WTC11 (cell line): ENCODE measurements around the gene AKT1S1. TPM values are rescaled to one million over a fixed set of nuclear protein-coding genes. Genes with fewer than 3 reads are reported as not detected.

Experiments
- ATAC-seq: fragments of 200-7000 bp; cut with Tn5 transposase; 2 replicates; pipeline ENCODE4 v1.10.0; 2021; ENCODE audit warnings: mild to moderate bottlenecking, moderate library complexity
- CTCF ChIA-PET: fragments of 300-600 bp; sonication (Branson Sonifier 250); formaldehyde crosslinking; loops from one replicate; lab custom pipeline; 2021; ENCODE audit warnings: antibody characterized with exemption; lab: Charles Lee
- POLR2A ChIA-PET: fragments of 350-600 bp; sonication (Branson Sonifier 250); formaldehyde crosslinking; loops from one replicate; lab custom pipeline; 2021; ENCODE audit warnings: antibody characterized with exemption; lab: Charles Lee
- DNase-seq: peaks from one replicate; pipeline ENCODE4 v3.0.0; 2021; ENCODE audit warnings: low spot score
- H3K27ac Mint-ChIP-seq: 2 replicates; pipeline ENCODE4 v1.8.0; 2021; ENCODE audit warnings: mixed read lengths
- H3K27me3 Mint-ChIP-seq: 2 replicates; pipeline ENCODE4 v1.8.0; 2021; ENCODE audit warnings: low read depth, mild to moderate bottlenecking, moderate library complexity, mixed read lengths
- H3K36me3 Mint-ChIP-seq: 2 replicates; pipeline ENCODE4 v1.8.0; 2021; ENCODE audit warnings: mixed read lengths
- H3K4me1 Mint-ChIP-seq: 2 replicates; pipeline ENCODE4 v1.8.0; 2022; ENCODE audit warnings: mixed read lengths
- H3K4me3 Mint-ChIP-seq: 2 replicates; pipeline ENCODE4 v1.8.0; 2021; ENCODE audit warnings: mild to moderate bottlenecking, moderate library complexity, mixed read lengths
- H3K9me3 Mint-ChIP-seq: 2 replicates; pipeline ENCODE4 v1.8.0; 2021; ENCODE audit warnings: mixed read lengths
- ATF1 ChIP-seq: sonication (generic); formaldehyde crosslinking; IDR thresholded peaks from 2 replicates; pipeline ENCODE4 v1.8.1; 2023; ENCODE audit warnings: mild to moderate bottlenecking, moderate library complexity, missing genetic modification reagents
- CBFB ChIP-seq: sonication (generic); formaldehyde crosslinking; IDR thresholded peaks from 2 replicates; pipeline ENCODE4 v1.8.1; 2022; ENCODE audit warnings: mild to moderate bottlenecking, low read depth, missing genetic modification reagents
- CREB1 ChIP-seq: sonication (generic); formaldehyde crosslinking; IDR thresholded peaks from 2 replicates; pipeline ENCODE4 v1.8.0; 2023; ENCODE audit warnings: mild to moderate bottlenecking, missing genetic modification reagents
- E2F1 ChIP-seq: sonication (generic); formaldehyde crosslinking; IDR thresholded peaks from 2 replicates; pipeline ENCODE4 v1.8.0; 2022; ENCODE audit warnings: mild to moderate bottlenecking, missing genetic modification reagents
- E2F5 ChIP-seq: sonication (generic); formaldehyde crosslinking; IDR thresholded peaks from 2 replicates; pipeline ENCODE4 v1.8.1; 2022; ENCODE audit warnings: mild to moderate bottlenecking, moderate library complexity, missing genetic modification reagents
- ERG ChIP-seq: fragments of 250-450 bp; sonication (Bioruptor Pico); IDR thresholded peaks from 2 replicates; pipeline ENCODE4 v1.8.0; 2021; ENCODE audit warnings: mild to moderate bottlenecking
- FOXJ3 ChIP-seq: sonication (generic); formaldehyde crosslinking; IDR thresholded peaks from 2 replicates; pipeline ENCODE4 v1.9.0; 2021; ENCODE audit warnings: missing genetic modification reagents, mild to moderate bottlenecking, borderline replicate concordance
- FOXP4 ChIP-seq: sonication (generic); formaldehyde crosslinking; IDR thresholded peaks from 2 replicates; pipeline ENCODE4 v1.8.0; 2022; ENCODE audit warnings: mild to moderate bottlenecking, missing genetic modification reagents
- GTF2I ChIP-seq: fragments of 250-450 bp; sonication (Bioruptor Pico); conservative IDR thresholded peaks from 2 replicates; pipeline ENCODE4 v1.4.0; 2021; ENCODE audit warnings: mild to moderate bottlenecking
- MAX ChIP-seq: sonication (generic); formaldehyde crosslinking; IDR thresholded peaks from 2 replicates; pipeline ENCODE4 v1.8.0; 2022; ENCODE audit warnings: mild to moderate bottlenecking, missing genetic modification reagents
- MYBL2 ChIP-seq: sonication (generic); formaldehyde crosslinking; IDR thresholded peaks from 2 replicates; pipeline ENCODE4 v1.8.1; 2023; ENCODE audit warnings: mild to moderate bottlenecking, moderate library complexity, missing genetic modification reagents
- NFATC4 ChIP-seq: fragments of 250-450 bp; sonication (Bioruptor Pico); IDR thresholded peaks from 2 replicates; pipeline ENCODE4 v1.9.0; 2021; ENCODE audit warnings: mild to moderate bottlenecking
- PRRX2 ChIP-seq: fragments of 250-450 bp; sonication (Bioruptor Pico); IDR thresholded peaks from 2 replicates; pipeline ENCODE4 v1.8.0; 2021; ENCODE audit warnings: mild to moderate bottlenecking
- SMAD3 ChIP-seq: sonication (generic); formaldehyde crosslinking; IDR thresholded peaks from 2 replicates; pipeline ENCODE4 v1.8.0; 2022; ENCODE audit warnings: missing genetic modification reagents, mild to moderate bottlenecking, borderline replicate concordance
- SOX15 ChIP-seq: fragments of 250-450 bp; sonication (Bioruptor Pico); IDR thresholded peaks from 2 replicates; pipeline ENCODE4 v1.9.0; 2021; ENCODE audit warnings: mild to moderate bottlenecking
- SP1 ChIP-seq: sonication (generic); formaldehyde crosslinking; conservative IDR thresholded peaks from 2 replicates; pipeline ENCODE4 v1.8.1; 2022; ENCODE audit warnings: missing genetic modification reagents
- ZNF121 ChIP-seq: sonication (generic); formaldehyde crosslinking; IDR thresholded peaks from 2 replicates; pipeline ENCODE4 v1.8.0; 2023; ENCODE audit warnings: missing genetic modification reagents
- ZNF138 ChIP-seq: sonication (generic); formaldehyde crosslinking; conservative IDR thresholded peaks from 2 replicates; pipeline ENCODE4 v1.8.1; 2022; ENCODE audit warnings: mild to moderate bottlenecking, moderate library complexity, missing genetic modification reagents
- ZNF317 ChIP-seq: sonication (generic); formaldehyde crosslinking; IDR thresholded peaks from 2 replicates; pipeline ENCODE4 v1.8.1; 2023; ENCODE audit warnings: low read depth, mild to moderate bottlenecking, moderate library complexity, missing genetic modification reagents, borderline replicate concordance
- ZNF396 ChIP-seq: fragments of 250-450 bp; sonication (Bioruptor Pico); IDR thresholded peaks from 2 replicates; pipeline ENCODE4 v1.8.0; 2021; ENCODE audit warnings: mild to moderate bottlenecking, moderate library complexity, borderline replicate concordance
- ZNF423 ChIP-seq: fragments of 250-450 bp; sonication (Bioruptor Pico); IDR thresholded peaks from 2 replicates; pipeline ENCODE4 v2.1.2; 2022; ENCODE audit warnings: mild to moderate bottlenecking, moderate library complexity
- total RNA-seq: library from RNA; stranded (reverse); gene quantifications from 3 replicates; pipeline ENCODE4 v1.2.3, GENCODE V29; 2021

The AKT1S1 gene
- total RNA-seq, 1 experiment from 2014 or later: 47.8 TPM

GRCh38 chr19:49840321-49840720 is 36.8 kb downstream of the AKT1S1 start (continued):
- TF ChIP-seq E2F1 (CRISPR knock-in tag) (no peak), MYBL2 (CRISPR knock-in tag) (no peak), MAX (no peak), ZNF423 (CRISPR knock-in tag) (no peak), E2F5 (no peak), ZNF317 (CRISPR knock-in tag) (no peak)

GRCh38 chr19:49839713-49840112 is 37.4 kb downstream of the AKT1S1 start:
- CTCF ChIA-PET: no interaction called here

GRCh38 chr19:49838885-49839588 is 38.1 kb downstream of the AKT1S1 start:
- no peak for ATAC-seq
- Mint-ChIP-seq H3K4me1 (no peaks in the 10 kb centered on the region), H3K36me3 (peaks cover 41% of the 10 kb centered on the region), H3K4me3 (no peak overlapping the region), H3K27me3 (no peaks in the 10 kb centered on the region), H3K9me3 (no peaks in the 10 kb centered on the region), H3K27ac (no peak overlapping the region)
- CTCF ChIA-PET: interaction anchor here (0.7 kb wide), 1 partner anchor 24 kb away, joined by 3 read pairs; no protein-coding TSS in a partner anchor
- POLR2A ChIA-PET: interaction anchor here (0.6 kb wide), 1 partner anchor 331 kb away, joined by 6 read pairs; no protein-coding TSS in a partner anchor
- no peak for DNase-seq
- TF ChIP-seq ZNF138 (CRISPR knock-in tag) (no peak), FOXP4 (no peak), PRRX2 (CRISPR knock-in tag) (no peak), ZNF396 (CRISPR knock-in tag) (no peak), CBFB (CRISPR knock-in tag) (no peak), FOXJ3 (no peak), NFATC4 (CRISPR knock-in tag) (no peak), ZNF121 (CRISPR knock-in tag) (no peak), SOX15 (CRISPR knock-in tag) (no peak), GTF2I (no peak), ATF1 (CRISPR knock-in tag) (no peak), SP1 (CRISPR knock-in tag) (no peak)

More at GRCh38 chr19:49839713-49840112, 37.4 kb downstream of the AKT1S1 start:
- H3K9me3 Mint-ChIP-seq: no peaks in the 10 kb centered on the region
- no peak overlapping the region for H3K27ac Mint-ChIP-seq
- TF ChIP-seq FOXP4 (no peak), CREB1 (CRISPR knock-in tag) (no peak), ERG (CRISPR knock-in tag) (no peak), SMAD3 (CRISPR knock-in tag) (no peak)
- H3K4me3 Mint-ChIP-seq: no peak overlapping the region
- POLR2A ChIA-PET: no interaction called here
- H3K4me1 Mint-ChIP-seq: no peaks in the 10 kb centered on the region
- H3K27me3 Mint-ChIP-seq: no peaks in the 10 kb centered on the region
- DNase-seq (no peak), ATAC-seq (no peak)
- peaks cover 39% of the 10 kb centered on the region for H3K36me3 Mint-ChIP-seq
